SK-N-SH (cell line): ENCODE data around the gene SIM2. TPM values are rescaled to one million over a fixed set of nuclear protein-coding genes. Genes with fewer than 3 reads are reported as not detected.

Source experiments
- CHD2 ChIP-seq: fragments of 150-350 bp; IDR thresholded peaks from 2 replicates; pipeline ENCODE4 v1.6.1; 2018; ENCODE audit warnings: low read length; ENCODE audit not compliant: partially characterized antibody
- FOSL2 ChIP-seq: IDR thresholded peaks from 2 replicates; pipeline ENCODE4 v1.4.0; 2012; ENCODE audit warnings: low read depth, mild to moderate bottlenecking, moderate library complexity, borderline replicate concordance
- FOXM1 ChIP-seq: IDR thresholded peaks from 2 replicates; pipeline ENCODE4 v1.4.0; 2012; ENCODE audit warnings: low read depth, mild to moderate bottlenecking
- GABPA ChIP-seq: IDR thresholded peaks from 2 replicates; pipeline ENCODE4 v1.4.0; 2012; ENCODE audit warnings: low read depth, mild to moderate bottlenecking
- JUND ChIP-seq: IDR thresholded peaks from 2 replicates; pipeline ENCODE4 v1.4.0; 2012
- MXI1 ChIP-seq: IDR thresholded peaks from 2 replicates; pipeline ENCODE4 v1.6.1; 2012; ENCODE audit warnings: mild to moderate bottlenecking, low read depth, low read length, improper control_type of control experiment
- NRF1 ChIP-seq: IDR thresholded peaks from 2 replicates; pipeline ENCODE4 v1.6.1; 2012; ENCODE audit warnings: low read depth, mild to moderate bottlenecking, low read length
- POLR2AphosphoS5 ChIP-seq: IDR thresholded peaks from 2 replicates; pipeline ENCODE4 v1.6.1; 2012; ENCODE audit warnings: low read depth, low read length
- RCOR1 ChIP-seq: fragments of 150-350 bp; IDR thresholded peaks from 2 replicates; pipeline ENCODE4 v1.6.1; 2017; ENCODE audit warnings: antibody characterized with exemption, low read length
- SIN3A ChIP-seq: IDR thresholded peaks from 2 replicates; pipeline ENCODE4 v1.6.1; 2012; ENCODE audit warnings: low read depth, mild to moderate bottlenecking, low read length, moderate library complexity, borderline replicate concordance
- SMC3 ChIP-seq: IDR thresholded peaks from 2 replicates; pipeline ENCODE4 v1.6.1; 2012; ENCODE audit warnings: low read depth, low read length, improper control_type of control experiment
- TAF1 ChIP-seq: IDR thresholded peaks from 2 replicates; pipeline ENCODE4 v1.6.1; 2012; ENCODE audit warnings: low read depth, mild to moderate bottlenecking, low read length, moderate library complexity, borderline replicate concordance
- TCF12 ChIP-seq: IDR thresholded peaks from 2 replicates; pipeline ENCODE4 v1.4.0; 2012
- TEAD4 ChIP-seq: IDR thresholded peaks from 2 replicates; pipeline ENCODE4 v1.4.0; 2012; ENCODE audit warnings: mild to moderate bottlenecking, borderline replicate concordance; ENCODE audit not compliant: insufficient read depth
- USF1 ChIP-seq: IDR thresholded peaks from 2 replicates; pipeline ENCODE4 v1.4.0; 2012; ENCODE audit warnings: low read depth, borderline replicate concordance
- YY1 ChIP-seq: IDR thresholded peaks from 2 replicates; pipeline ENCODE4 v1.4.0; 2012; ENCODE audit warnings: low read depth, mild to moderate bottlenecking
- polyA plus RNA-seq, 3 experiments: library from polyadenylated mRNA; depleted of rRNA; stranded (reverse); fragments of >200 nt; gene quantifications; 2 replicates each; pipeline ENCODE4 v1.2.3, GENCODE V29; 2012
- TF ChIP-seq, protein P1 (sequence below): fragments of 150-350 bp; IDR thresholded peaks from 2 replicates; pipeline ENCODE4 v1.6.1; 2017; ENCODE audit warnings: antibody characterized with exemption, low read length, low read depth, borderline replicate concordance
- TF ChIP-seq, protein P2 (sequence below): fragments of 200-600 bp; sonication (generic); IDR thresholded peaks from 2 replicates; pipeline ENCODE4 v1.6.1; 2017; ENCODE audit warnings: antibody characterized with exemption, mild to moderate bottlenecking, moderate library complexity
- TF ChIP-seq, protein P3 (sequence below): fragments of 150-350 bp; IDR thresholded peaks from 2 replicates; pipeline ENCODE4 v1.6.1; 2016; ENCODE audit warnings: mild to moderate bottlenecking, low read depth, low read length

Gene SIM2
- polyA plus RNA-seq, 1 of the 3 experiments (the other 2 are of a cell fraction): not detected

DNA sequence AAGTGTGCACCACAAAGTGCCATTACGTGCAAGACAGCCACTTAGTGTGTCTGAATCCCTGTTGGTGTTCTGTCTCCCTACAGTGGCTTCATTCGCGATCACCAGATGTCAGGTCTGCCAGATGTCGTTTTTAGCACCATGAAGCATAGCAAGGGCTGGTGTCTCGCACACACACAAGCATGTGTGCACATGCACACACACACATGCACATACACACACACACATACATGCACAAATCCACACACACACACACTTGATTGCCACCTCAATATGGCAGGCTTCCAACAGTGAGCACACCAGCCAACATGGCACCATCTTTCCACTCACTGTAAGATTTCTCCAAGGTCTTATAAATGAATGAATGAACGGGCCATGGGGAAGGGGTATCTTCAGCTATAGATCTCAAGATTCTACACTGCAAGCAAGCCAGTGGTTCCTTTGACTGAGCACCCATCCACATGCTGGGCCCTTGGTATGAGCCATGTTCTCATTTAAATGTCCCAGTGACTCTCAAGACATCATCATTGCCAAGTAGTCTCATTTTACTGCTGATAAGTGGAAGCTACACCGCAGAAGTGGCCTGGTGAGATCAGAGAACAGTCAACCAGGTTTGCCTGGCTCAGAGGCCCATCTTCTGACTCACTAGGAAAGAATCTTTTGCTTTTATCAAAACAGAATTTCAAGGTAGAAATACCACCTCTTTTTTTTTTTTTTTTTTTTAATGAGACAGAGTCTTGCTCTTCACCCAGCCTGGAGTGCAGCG, 84.9 kb downstream of the SIM2 start (continued):
- TF ChIP-seq USF1 (no peak), GABPA (no peak), POLR2AphosphoS5 (no peak), TEAD4 (no peak), YY1 (no peak), FOSL2 (peak; percentile 48; the same call in 1 of the 2 replicates), SIN3A (no peak), MXI1 (no peak), JUND (peak; percentile 65), RCOR1 (no peak), FOXM1 (no peak), SMC3 (no peak), NRF1 (no peak), TCF12 (peak; percentile 46; the same call in 1 of the 2 replicates), TAF1 (no peak), CHD2 (no peak)
- TF ChIP-seq, protein P1, sequence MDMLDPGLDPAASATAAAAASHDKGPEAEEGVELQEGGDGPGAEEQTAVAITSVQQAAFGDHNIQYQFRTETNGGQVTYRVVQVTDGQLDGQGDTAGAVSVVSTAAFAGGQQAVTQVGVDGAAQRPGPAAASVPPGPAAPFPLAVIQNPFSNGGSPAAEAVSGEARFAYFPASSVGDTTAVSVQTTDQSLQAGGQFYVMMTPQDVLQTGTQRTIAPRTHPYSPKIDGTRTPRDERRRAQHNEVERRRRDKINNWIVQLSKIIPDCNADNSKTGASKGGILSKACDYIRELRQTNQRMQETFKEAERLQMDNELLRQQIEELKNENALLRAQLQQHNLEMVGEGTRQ: no peak
- TF ChIP-seq, protein P2, sequence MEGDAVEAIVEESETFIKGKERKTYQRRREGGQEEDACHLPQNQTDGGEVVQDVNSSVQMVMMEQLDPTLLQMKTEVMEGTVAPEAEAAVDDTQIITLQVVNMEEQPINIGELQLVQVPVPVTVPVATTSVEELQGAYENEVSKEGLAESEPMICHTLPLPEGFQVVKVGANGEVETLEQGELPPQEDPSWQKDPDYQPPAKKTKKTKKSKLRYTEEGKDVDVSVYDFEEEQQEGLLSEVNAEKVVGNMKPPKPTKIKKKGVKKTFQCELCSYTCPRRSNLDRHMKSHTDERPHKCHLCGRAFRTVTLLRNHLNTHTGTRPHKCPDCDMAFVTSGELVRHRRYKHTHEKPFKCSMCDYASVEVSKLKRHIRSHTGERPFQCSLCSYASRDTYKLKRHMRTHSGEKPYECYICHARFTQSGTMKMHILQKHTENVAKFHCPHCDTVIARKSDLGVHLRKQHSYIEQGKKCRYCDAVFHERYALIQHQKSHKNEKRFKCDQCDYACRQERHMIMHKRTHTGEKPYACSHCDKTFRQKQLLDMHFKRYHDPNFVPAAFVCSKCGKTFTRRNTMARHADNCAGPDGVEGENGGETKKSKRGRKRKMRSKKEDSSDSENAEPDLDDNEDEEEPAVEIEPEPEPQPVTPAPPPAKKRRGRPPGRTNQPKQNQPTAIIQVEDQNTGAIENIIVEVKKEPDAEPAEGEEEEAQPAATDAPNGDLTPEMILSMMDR: no peak
- TF ChIP-seq, protein P3, sequence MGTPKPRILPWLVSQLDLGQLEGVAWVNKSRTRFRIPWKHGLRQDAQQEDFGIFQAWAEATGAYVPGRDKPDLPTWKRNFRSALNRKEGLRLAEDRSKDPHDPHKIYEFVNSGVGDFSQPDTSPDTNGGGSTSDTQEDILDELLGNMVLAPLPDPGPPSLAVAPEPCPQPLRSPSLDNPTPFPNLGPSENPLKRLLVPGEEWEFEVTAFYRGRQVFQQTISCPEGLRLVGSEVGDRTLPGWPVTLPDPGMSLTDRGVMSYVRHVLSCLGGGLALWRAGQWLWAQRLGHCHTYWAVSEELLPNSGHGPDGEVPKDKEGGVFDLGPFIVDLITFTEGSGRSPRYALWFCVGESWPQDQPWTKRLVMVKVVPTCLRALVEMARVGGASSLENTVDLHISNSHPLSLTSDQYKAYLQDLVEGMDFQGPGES: no peak
